ENCODE results near the gene HERC2. TPM values are rescaled to one million over a fixed set of nuclear protein-coding genes. Genes with fewer than 3 reads are reported as not detected.
A peak's percentile ranks its signal among the peaks of the same experiment; 100 is the strongest.

The HERC2 gene
- total and polyA plus RNA-seq, 7 donors: 11.1 to 85.6 (median 42.5) TPM

GRCh38 chr15:28191832-28192231 is 130.1 kb downstream of the HERC2 start:
- DNase-seq: peak; percentile 75
- Histone ChIP-seq H3K36me3 (peaks cover 6 to 66% (median 26%) of the 10 kb centered on the region in 4 donors), H3K27ac (no peak overlapping the region), H3K4me1 (peaks cover 0 to 6% (median 0%) of the 10 kb centered on the region in 4 donors), H3K9me3 (no peaks in the 10 kb centered on the region), H3K4me3 (no peak overlapping the region), H3K27me3 (no peaks in the 10 kb centered on the region)
- WGBS, 2 donors: 78 to 84% methylated on average over 15 of the region's 15 CpGs
- intact Hi-C loops (cut with DNase I): no loop called here
- TF ChIP-seq CTCF (IDR thresholded peaks at IDR 0.05) (peak in 3 of 4 experiments; percentile 14 to 49 (median 32)), POLR2AphosphoS5 (IDR thresholded peaks at IDR 0.05) (no peak)

- DNase-seq: no peak
- peaks cover 6 to 75% (median 30%) of the 10 kb centered on the region in 4 donors for H3K36me3 ChIP-seq
- no peaks in the 10 kb centered on the region for H3K9me3 ChIP-seq
- no peak overlapping the region for H3K27ac ChIP-seq
- intact Hi-C loops (cut with DNase I): no loop called here
- 79 to 84% methylated on average over 7 of the region's 7 CpGs for WGBS, 2 donors
- TF ChIP-seq CTCF (IDR thresholded peaks at IDR 0.05): no peak
- H3K4me1 ChIP-seq: peaks cover 0 to 9% (median under 1%) of the 10 kb centered on the region in 4 donors
- H3K4me3 ChIP-seq: no peak overlapping the region
- no peaks in the 10 kb centered on the region for H3K27me3 ChIP-seq
These were observed 131.4 kb downstream of the HERC2 start for GRCh38 chr15:28190391-28191174.

- TF ChIP-seq POLR2AphosphoS5 (IDR thresholded peaks at IDR 0.05): peak in 1 of 4 donors; percentile 15
- TF ChIP-seq EP300 (IDR thresholded peaks at IDR 0.05): no peak
These were observed 136.7 kb downstream of the HERC2 start for GRCh38 chr15:28185148-28185895.

GRCh38 chr15:28184166-28184565 is 137.8 kb downstream of the HERC2 start:
- intact Hi-C loops (cut with DNase I): no loop called here

More at GRCh38 chr15:28185148-28185895, 136.7 kb downstream of the HERC2 start:
- Histone ChIP-seq H3K9me3 (no peaks in the 10 kb centered on the region), H3K27ac (no peak overlapping the region), H3K27me3 (no peaks in the 10 kb centered on the region), H3K36me3 (peaks cover 0 to 90% (median 27%) of the 10 kb centered on the region in 4 donors), H3K4me3 (no peak overlapping the region), H3K4me1 (peaks cover 0 to 10% (median 5%) of the 10 kb centered on the region in 4 donors)
- no peak for DNase-seq
- intact Hi-C loops (cut with DNase I): no loop called here
- WGBS, 2 donors: 91 to 97% methylated on average over 9 of the region's 9 CpGs

More at GRCh38 chr15:28184166-28184565, 137.8 kb downstream of the HERC2 start:
- TF ChIP-seq EP300 (IDR thresholded peaks at IDR 0.05) (no peak), POLR2AphosphoS5 (IDR thresholded peaks at IDR 0.05) (no peak), POLR2A (IDR thresholded peaks at IDR 0.05) (no peak), CTCF (IDR thresholded peaks at IDR 0.05) (no peak)
- Histone ChIP-seq H3K36me3 (peaks cover 0 to 89% (median 24%) of the 10 kb centered on the region in 4 donors), H3K9me3 (no peaks in the 10 kb centered on the region), H3K4me1 (peaks cover 0 to 10% (median 5%) of the 10 kb centered on the region in 4 donors), H3K27ac (no peak overlapping the region), H3K4me3 (no peak overlapping the region), H3K27me3 (no peaks in the 10 kb centered on the region)
- 90 to 95% methylated on average over 2 of the region's 2 CpGs for WGBS, 2 donors
- no peak for DNase-seq

All from sigmoid colon (tissue), 7 donors.